GM18499 (cell line): ENCODE results near the gene DELE1.
"Not testable (repeated sequence)": the region's sequence is repeated elsewhere in the genome, so short reads cannot be mapped to it uniquely, and the experiment has no call there.

ENCODE experiments used
- ATAC-seq: cut with Tn5 transposase; IDR thresholded peaks from one replicate; pipeline ENCODE4 v1.9.1; 2021; ENCODE audit warnings: moderate number of reproducible peaks; ENCODE audit not compliant: insufficient read depth, unreplicated experiment

Gene DELE1

GRCh38 chr5:141920771-141921170 is 2.9 kb upstream of the DELE1 start:
- no peak for ATAC-seq

- not testable (repeated sequence) for ATAC-seq
These were observed 734 bp upstream of the DELE1 start for GRCh38 chr5:141922827-141923447.

- ATAC-seq, result no peak
These were observed 2.8 kb downstream of the DELE1 start for GRCh38 chr5:141926434-141926833.

- no peak for ATAC-seq
These were observed 4.4 kb downstream of the DELE1 start for GRCh38 chr5:141928051-141928450.

GRCh38 chr5:141929398-141930058 is 5.9 kb downstream of the DELE1 start:
- no peak for ATAC-seq

GRCh38 chr5:141931694-141932093 is 8.0 kb downstream of the DELE1 start:
- no peak for ATAC-seq

GRCh38 chr5:141933151-141933550 is 9.5 kb downstream of the DELE1 start:
- ATAC-seq, result no peak

- ATAC-seq, result no peak
These were observed 10.6 kb downstream of the DELE1 start for GRCh38 chr5:141934099-141934844.

- ATAC-seq, result no peak
These were observed 11.9 kb downstream of the DELE1 start for GRCh38 chr5:141935538-141935937.

- no peak for ATAC-seq
These were observed 17.1 kb downstream of the DELE1 start for GRCh38 chr5:141940695-141941271.

- no peak for ATAC-seq
These were observed 17.6 kb downstream of the DELE1 start for GRCh38 chr5:141941307-141941706.

- ATAC-seq, result no peak
These were observed 18.1 kb downstream of the DELE1 start for GRCh38 chr5:141941779-141942178.

GRCh38 chr5:141942185-141942857 is 18.6 kb downstream of the DELE1 start:
- no peak for ATAC-seq

- no peak for ATAC-seq
These were observed 20.4 kb downstream of the DELE1 start for GRCh38 chr5:141944076-141944475.

- ATAC-seq, result no peak
These were observed 21.9 kb downstream of the DELE1 start for GRCh38 chr5:141945511-141946051.

- ATAC-seq, result no peak
These were observed 23.6 kb downstream of the DELE1 start for GRCh38 chr5:141947316-141947715.

- no peak for ATAC-seq
These were observed 25.1 kb downstream of the DELE1 start for GRCh38 chr5:141948812-141949211.

GRCh38 chr5:141949511-141949910 is 25.8 kb downstream of the DELE1 start:
- ATAC-seq, result no peak

- no peak for ATAC-seq
These were observed 26.7 kb downstream of the DELE1 start for GRCh38 chr5:141950207-141951005.
